ENCODE measurements around the gene NFYA.

The NFYA gene

DNA sequence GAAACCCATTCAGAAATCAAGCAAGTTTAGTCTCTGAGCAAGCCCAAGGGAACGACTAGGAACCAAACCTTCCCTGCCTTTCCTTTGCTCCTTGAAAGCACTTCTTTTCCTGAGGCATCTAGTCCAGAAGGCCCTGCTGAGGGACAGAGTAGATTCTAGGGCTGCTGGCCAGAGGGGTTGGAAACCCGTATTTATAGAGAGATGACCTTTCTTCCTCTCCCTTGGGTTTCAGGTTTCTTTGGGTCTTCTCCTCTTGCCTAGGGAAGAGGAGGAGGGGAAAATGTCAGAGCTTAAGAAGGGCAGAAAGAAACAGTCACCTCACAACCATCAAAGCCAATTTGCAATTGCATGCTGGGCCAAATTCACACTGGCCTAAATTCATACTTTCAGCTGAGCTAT is 14.0 kb upstream of the NFYA start:
- Histone ChIP-seq H3K36me3 (ENCODE audit: insufficient read depth, low read length) (no peaks in the 10 kb centered on the region), H3K4me3 (ENCODE audit: low read depth, low read length) (no peak overlapping the region), H3K27me3 (ENCODE audit: insufficient read depth, low read length) (0 out of 2 replicates have a peak, but pooled peaks cover 4% of the 10 kb centered on the region), H2AFZ (ENCODE audit: low read length, unreplicated experiment) (no peak overlapping the region), H3K27ac (ENCODE audit: low read depth, low read length) (no peak overlapping the region), H3K4me1 (ENCODE audit: control insufficient read depth, insufficient read depth, low read length, unreplicated experiment) (peaks cover 5% of the 10 kb centered on the region), H3K79me2 (ENCODE audit: control insufficient read depth, insufficient read depth, low read length, unreplicated experiment) (no peaks in the 10 kb centered on the region)

DNA sequence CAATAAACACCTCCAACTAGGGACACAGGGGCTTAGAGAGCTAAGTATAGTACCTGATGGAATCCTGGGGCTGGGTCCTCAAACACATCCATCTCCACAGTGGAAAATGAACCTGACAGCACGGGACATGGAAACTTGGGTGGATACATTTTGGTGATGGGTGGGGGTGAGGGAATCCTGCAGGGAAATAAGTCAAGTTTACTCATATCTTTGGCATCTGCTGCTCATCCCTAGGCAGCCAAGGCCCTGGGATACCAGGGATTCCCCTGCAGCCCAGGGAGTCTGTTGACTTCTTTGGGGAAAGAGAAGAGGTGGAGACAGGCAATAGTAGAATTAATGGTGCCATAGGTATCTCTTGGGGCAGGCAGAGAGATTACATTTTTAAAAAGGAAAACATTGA is 13.2 kb upstream of the NFYA start:
- H3K4me3 ChIP-seq (ENCODE audit: low read depth, low read length) = no peak overlapping the region
- 0 out of 2 replicates have a peak, but pooled peaks cover 4% of the 10 kb centered on the region for H3K27me3 ChIP-seq (ENCODE audit: insufficient read depth, low read length)
- H3K79me2 ChIP-seq (ENCODE audit: control insufficient read depth, insufficient read depth, low read length, unreplicated experiment) = no peaks in the 10 kb centered on the region
- peaks cover 5% of the 10 kb centered on the region for H3K4me1 ChIP-seq (ENCODE audit: control insufficient read depth, insufficient read depth, low read length, unreplicated experiment)
- H2AFZ ChIP-seq (ENCODE audit: low read length, unreplicated experiment) = no peak overlapping the region
- H3K27ac ChIP-seq (ENCODE audit: low read depth, low read length) = no peak overlapping the region
- no peaks in the 10 kb centered on the region for H3K36me3 ChIP-seq (ENCODE audit: insufficient read depth, low read length)

DNA sequence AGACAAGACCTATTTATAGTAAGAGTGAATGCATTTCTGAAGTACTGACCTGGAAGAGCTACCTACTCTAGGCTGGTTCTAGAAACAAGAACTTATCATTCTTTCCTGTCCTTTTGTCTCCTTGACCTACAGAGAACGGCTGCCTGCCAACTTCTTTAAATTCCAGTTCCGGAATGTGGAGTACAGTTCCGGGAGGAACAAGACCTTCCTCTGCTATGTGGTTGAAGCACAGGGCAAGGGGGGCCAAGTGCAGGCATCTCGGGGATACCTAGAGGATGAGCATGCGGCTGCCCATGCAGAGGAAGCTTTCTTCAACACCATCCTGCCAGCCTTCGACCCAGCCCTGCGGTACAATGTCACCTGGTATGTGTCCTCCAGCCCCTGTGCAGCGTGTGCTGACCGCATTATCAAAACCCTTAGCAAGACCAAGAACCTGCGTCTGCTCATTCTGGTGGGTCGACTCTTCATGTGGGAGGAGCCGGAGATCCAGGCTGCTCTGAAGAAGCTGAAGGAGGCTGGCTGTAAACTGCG is 11.5 kb upstream of the NFYA start:
- H3K36me3 ChIP-seq (ENCODE audit: insufficient read depth, low read length) = no peaks in the 10 kb centered on the region
- H3K4me3 ChIP-seq (ENCODE audit: low read depth, low read length) = no peak overlapping the region
- H3K27ac ChIP-seq (ENCODE audit: low read depth, low read length) = no peak overlapping the region

DNA sequence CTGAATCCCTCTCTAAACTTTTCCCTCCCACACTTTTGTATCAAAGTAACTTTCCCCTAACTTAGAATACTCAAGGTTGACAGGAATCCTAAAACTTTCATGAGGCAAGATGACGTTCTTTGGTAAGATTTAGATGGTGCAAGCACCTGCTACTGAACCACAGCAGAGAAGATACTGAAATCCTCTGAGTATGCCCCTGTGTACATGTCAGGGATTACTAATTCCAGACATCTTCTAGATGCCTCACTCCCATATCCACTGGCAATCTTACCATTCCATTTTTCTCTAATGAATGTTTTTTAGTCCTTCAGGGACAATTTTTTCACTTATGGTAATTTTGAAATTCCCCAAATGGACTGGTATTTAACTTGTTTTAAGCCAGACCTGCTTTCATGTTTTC is 10.7 kb upstream of the NFYA start:
- Histone ChIP-seq H2AFZ (ENCODE audit: low read length, unreplicated experiment) (no peak overlapping the region), H3K4me3 (ENCODE audit: low read depth, low read length) (no peak overlapping the region), H3K27me3 (ENCODE audit: insufficient read depth, low read length) (no peaks in the 10 kb centered on the region), H3K27ac (ENCODE audit: low read depth, low read length) (no peak overlapping the region), H3K79me2 (ENCODE audit: control insufficient read depth, insufficient read depth, low read length, unreplicated experiment) (no peaks in the 10 kb centered on the region), H3K36me3 (ENCODE audit: insufficient read depth, low read length) (no peaks in the 10 kb centered on the region), H3K4me1 (ENCODE audit: control insufficient read depth, insufficient read depth, low read length, unreplicated experiment) (peaks cover 5% of the 10 kb centered on the region)

More for the DNA sequence above, 11.5 kb upstream of the NFYA start:
- H2AFZ ChIP-seq (ENCODE audit: low read length, unreplicated experiment) = no peak overlapping the region
- H3K4me1 ChIP-seq (ENCODE audit: control insufficient read depth, insufficient read depth, low read length, unreplicated experiment) = peaks cover 5% of the 10 kb centered on the region
- H3K79me2 ChIP-seq (ENCODE audit: control insufficient read depth, insufficient read depth, low read length, unreplicated experiment) = no peaks in the 10 kb centered on the region
- H3K27me3 ChIP-seq (ENCODE audit: insufficient read depth, low read length) = no peaks in the 10 kb centered on the region

DNA sequence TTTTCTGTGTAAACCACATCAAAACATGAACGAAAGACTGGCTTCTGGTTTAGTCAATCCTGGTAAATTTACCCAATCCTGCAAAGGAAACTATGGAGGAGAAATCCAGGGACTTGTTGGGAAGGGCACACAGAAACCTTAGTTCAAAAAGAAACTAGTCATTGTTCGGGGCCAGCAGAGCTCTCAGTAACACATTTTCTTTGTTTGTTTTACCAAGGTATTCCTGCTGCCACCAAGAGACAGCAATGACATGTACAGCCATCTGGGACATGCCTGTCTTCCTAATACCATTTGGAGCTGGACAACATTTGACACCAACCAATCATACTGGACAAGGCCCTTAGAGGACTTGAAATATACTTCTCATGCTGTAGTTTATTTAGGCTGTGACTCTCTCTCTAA is 8.9 kb upstream of the NFYA start:
- H3K4me3 ChIP-seq (ENCODE audit: low read depth, low read length) = no peak overlapping the region
- no peaks in the 10 kb centered on the region for H3K27me3 ChIP-seq (ENCODE audit: insufficient read depth, low read length)
- 0 out of 2 replicates have a peak, but pooled peaks cover 4% of the 10 kb centered on the region for H3K36me3 ChIP-seq (ENCODE audit: insufficient read depth, low read length)
- no peaks in the 10 kb centered on the region for H3K79me2 ChIP-seq (ENCODE audit: control insufficient read depth, insufficient read depth, low read length, unreplicated experiment)
- no peak overlapping the region for H3K27ac ChIP-seq (ENCODE audit: low read depth, low read length)
- H2AFZ ChIP-seq (ENCODE audit: low read length, unreplicated experiment) = no peak overlapping the region
- H3K4me1 ChIP-seq (ENCODE audit: control insufficient read depth, insufficient read depth, low read length, unreplicated experiment) = peaks cover 5% of the 10 kb centered on the region

DNA sequence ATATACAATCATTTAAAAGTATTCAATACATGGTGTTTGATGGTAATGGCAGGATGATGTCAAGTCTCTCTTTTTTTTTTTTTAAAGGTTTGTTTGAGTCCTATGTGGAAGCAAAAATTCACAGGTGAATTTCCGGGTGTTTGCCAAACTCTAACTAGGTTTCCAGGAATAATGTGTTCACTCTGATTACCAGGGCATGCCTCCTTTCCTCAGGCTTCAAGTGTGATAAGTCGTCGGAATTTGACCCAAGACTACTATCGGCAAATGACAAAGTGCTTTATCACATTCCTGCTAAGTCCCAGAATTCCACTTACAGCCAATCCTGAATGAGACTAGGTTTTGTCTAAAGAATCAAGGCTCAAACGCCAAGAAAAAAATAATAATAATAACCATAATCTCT is 7.9 kb upstream of the NFYA start:
- Histone ChIP-seq H3K4me1 (ENCODE audit: control insufficient read depth, insufficient read depth, low read length, unreplicated experiment) (no peaks in the 10 kb centered on the region), H3K27ac (ENCODE audit: low read depth, low read length) (no peak overlapping the region), H3K27me3 (ENCODE audit: insufficient read depth, low read length) (no peaks in the 10 kb centered on the region), H3K4me3 (ENCODE audit: low read depth, low read length) (no peak overlapping the region), H2AFZ (ENCODE audit: low read length, unreplicated experiment) (no peak overlapping the region), H3K79me2 (ENCODE audit: control insufficient read depth, insufficient read depth, low read length, unreplicated experiment) (no peaks in the 10 kb centered on the region), H3K36me3 (ENCODE audit: insufficient read depth, low read length) (0 out of 2 replicates have a peak, but pooled peaks cover 4% of the 10 kb centered on the region)

DNA sequence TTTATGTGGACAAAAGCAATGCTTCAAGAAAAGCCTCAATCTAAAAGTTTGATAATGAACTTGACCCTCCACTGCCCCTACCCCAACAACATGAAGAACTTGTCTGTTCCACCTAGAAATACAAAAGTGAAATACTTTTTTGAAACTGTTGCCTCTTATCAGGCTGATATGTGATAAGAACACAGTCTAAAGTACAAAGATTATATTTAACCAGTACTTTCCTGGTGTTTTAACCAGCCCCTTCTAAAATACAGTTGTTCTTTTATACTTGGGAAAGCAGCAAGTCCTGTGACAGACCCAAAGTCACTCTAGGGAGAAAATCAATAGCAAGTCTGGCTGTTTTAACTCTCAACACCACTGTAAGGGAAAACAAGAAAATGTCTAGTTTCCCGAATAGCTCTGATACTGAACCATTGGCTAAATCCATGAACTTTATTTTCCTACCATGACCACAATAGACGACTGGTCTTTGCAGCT is 7.2 kb upstream of the NFYA start:
- Histone ChIP-seq H3K27me3 (ENCODE audit: insufficient read depth, low read length) (no peaks in the 10 kb centered on the region), H3K27ac (ENCODE audit: low read depth, low read length) (no peak overlapping the region), H3K4me1 (ENCODE audit: control insufficient read depth, insufficient read depth, low read length, unreplicated experiment) (peaks cover 2% of the 10 kb centered on the region), H3K4me3 (ENCODE audit: low read depth, low read length) (no peak overlapping the region), H3K79me2 (ENCODE audit: control insufficient read depth, insufficient read depth, low read length, unreplicated experiment) (peaks cover 1% of the 10 kb centered on the region), H2AFZ (ENCODE audit: low read length, unreplicated experiment) (no peak overlapping the region), H3K36me3 (ENCODE audit: insufficient read depth, low read length) (0 out of 2 replicates have a peak, but pooled peaks cover 4% of the 10 kb centered on the region)

DNA sequence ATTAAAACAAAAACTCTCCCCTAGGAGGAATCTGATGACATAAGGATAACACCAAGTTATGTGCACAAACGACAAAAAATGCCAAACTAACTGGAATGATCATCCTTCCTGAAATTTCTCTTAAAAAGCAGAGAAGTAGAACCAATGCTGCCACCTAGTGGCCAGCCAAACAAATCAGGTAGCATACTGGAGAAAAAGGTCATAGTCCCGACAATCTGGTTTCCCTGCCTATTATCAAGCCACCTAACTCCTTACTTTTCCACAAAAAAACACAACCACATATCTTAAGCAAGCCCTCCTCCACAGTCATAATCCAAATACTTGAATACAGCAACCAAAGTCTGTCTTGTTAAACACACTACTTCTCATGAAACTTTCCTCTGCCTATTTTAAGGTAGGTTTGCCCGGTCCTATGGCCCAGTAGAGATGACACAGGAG is 5.9 kb upstream of the NFYA start:
- peaks cover 7% of the 10 kb centered on the region for H3K79me2 ChIP-seq (ENCODE audit: control insufficient read depth, insufficient read depth, low read length, unreplicated experiment)
- H3K27me3 ChIP-seq (ENCODE audit: insufficient read depth, low read length) = no peaks in the 10 kb centered on the region
- H3K36me3 ChIP-seq (ENCODE audit: insufficient read depth, low read length) = 0 out of 2 replicates have a peak, but pooled peaks cover 4% of the 10 kb centered on the region
- no peak overlapping the region for H3K27ac ChIP-seq (ENCODE audit: low read depth, low read length)
- H3K4me1 ChIP-seq (ENCODE audit: control insufficient read depth, insufficient read depth, low read length, unreplicated experiment) = peaks cover 7% of the 10 kb centered on the region
- H3K4me3 ChIP-seq (ENCODE audit: low read depth, low read length) = no peak overlapping the region
- H2AFZ ChIP-seq (ENCODE audit: low read length, unreplicated experiment) = no peak overlapping the region

DNA sequence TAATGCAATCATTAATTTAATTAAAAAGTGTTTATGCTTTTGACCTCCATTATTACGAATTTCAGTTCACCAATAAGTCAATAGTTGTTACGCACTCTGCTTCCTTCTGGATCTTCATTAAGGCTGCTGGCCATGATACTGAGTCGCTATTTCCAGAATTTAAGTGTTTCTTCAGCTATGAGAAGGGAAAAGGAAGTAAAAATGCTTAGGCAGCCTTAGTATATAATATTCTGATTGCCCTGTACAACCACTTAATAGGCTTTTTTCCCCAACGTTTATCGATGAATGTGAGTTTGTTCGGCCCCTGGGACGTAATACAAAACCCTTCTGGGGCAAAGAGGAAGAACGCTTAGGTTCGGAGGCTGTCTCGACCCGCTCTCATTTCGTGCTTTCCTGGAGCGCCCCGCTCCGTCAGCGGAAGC is 1.3 kb upstream of the NFYA start:
- Histone ChIP-seq H3K27ac (ENCODE audit: low read depth, low read length) (peak overlapping the region; percentile 93), H3K4me1 (ENCODE audit: control insufficient read depth, insufficient read depth, low read length, unreplicated experiment) (peaks cover 24% of the 10 kb centered on the region), H3K79me2 (ENCODE audit: control insufficient read depth, insufficient read depth, low read length, unreplicated experiment) (peaks cover 38% of the 10 kb centered on the region), H2AFZ (ENCODE audit: low read length, unreplicated experiment) (peak overlapping the region; percentile 96), H3K36me3 (ENCODE audit: insufficient read depth, low read length) (0 out of 2 replicates have a peak, but pooled peaks cover 4% of the 10 kb centered on the region), H3K27me3 (ENCODE audit: insufficient read depth, low read length) (no peaks in the 10 kb centered on the region), H3K4me3 (ENCODE audit: low read depth, low read length) (peak overlapping the region; percentile 92)

DNA sequence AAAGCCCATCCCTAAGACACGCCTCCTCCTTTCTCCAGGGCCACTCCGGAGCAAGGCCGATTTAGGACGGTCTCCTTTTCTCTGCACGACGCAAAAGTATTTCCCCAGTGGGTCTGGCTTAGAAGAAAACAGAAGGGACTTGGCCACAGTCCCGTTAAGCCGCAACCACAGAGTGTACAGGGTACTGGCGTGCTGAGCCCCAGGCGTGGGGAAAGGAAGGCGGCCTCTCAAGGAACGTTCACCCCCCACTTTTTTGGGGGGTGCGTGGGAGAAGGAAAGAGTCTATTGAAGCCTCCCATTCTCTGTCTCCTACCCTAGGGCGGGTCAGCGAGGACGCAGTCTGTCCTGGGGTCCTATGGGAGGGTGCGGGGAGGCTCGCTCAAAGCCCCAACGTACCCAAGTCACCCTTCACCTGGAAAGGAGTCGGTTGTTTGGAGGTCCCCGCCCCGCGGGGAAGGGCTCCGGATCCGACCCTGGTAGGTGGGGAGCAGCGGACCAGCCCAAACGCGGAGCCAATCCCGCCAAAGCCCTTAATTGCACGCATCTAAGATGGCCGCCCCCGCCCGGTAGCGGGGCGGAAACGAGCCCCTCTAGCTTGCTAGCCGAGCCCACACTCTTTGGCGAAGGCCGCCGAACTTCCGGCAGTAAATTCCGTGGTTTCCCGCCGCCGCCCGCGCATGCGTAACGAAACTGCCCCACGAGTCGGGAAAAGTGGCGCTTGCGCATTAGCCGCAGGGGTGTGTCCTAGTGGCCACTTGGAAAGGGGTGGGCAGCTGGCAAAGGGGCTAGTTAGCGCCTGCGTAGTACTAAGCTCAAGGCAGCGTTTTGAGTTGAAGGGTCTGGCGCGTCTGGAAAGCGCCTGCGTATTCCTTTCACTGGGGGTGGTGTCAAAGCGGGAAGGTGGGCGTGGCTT is 595 bp upstream of the NFYA start, which contains the start of gene OARD1:
Gene OARD1, minus strand, starts transcription at position 434 of the 913 bp plus-strand sequence. CDS start 722 bp downstream, outside the sequence.
- H3K36me3 ChIP-seq (ENCODE audit: insufficient read depth, low read length) = 0 out of 2 replicates have a peak, but pooled peaks cover 4% of the 10 kb centered on the region
- peaks cover 44% of the 10 kb centered on the region for H3K79me2 ChIP-seq (ENCODE audit: control insufficient read depth, insufficient read depth, low read length, unreplicated experiment)
- peak within 1 kb of the TSS; percentile 92 for H3K4me3 ChIP-seq (ENCODE audit: low read depth, low read length)
- H3K27me3 ChIP-seq (ENCODE audit: insufficient read depth, low read length) = no peaks in the 10 kb centered on the region
- H2AFZ ChIP-seq (ENCODE audit: low read length, unreplicated experiment) = peak within 1 kb of the TSS; percentile 96
- H3K4me1 ChIP-seq (ENCODE audit: control insufficient read depth, insufficient read depth, low read length, unreplicated experiment) = peaks cover 27% of the 10 kb centered on the region
- H3K27ac ChIP-seq (ENCODE audit: low read depth, low read length) = peak within 1 kb of the TSS; percentile 93
